RWPE2 (cell line): ENCODE data around the gene PDE4B.

ENCODE experiments used
- ATAC-seq: fragments of 200-7000 bp; cut with Tn5 transposase; 3 replicates; pipeline ENCODE4 v1.9.1; 2021; ENCODE audit warnings: low read depth
- DNase-seq: peaks from one replicate; pipeline ENCODE4 v3.0.0-alpha.2; 2020; ENCODE audit warnings: low spot score
- H3K27ac ChIP-seq: fragments of 450-650 bp; 2 replicates; pipeline ENCODE4 v1.5.1; 2017; ENCODE audit warnings: mild to moderate bottlenecking; ENCODE audit not compliant: poor library complexity, severe bottlenecking
- H3K27me3 ChIP-seq: fragments of 250-450 bp; sonication (Bioruptor Pico); 2 replicates; pipeline ENCODE4 v1.5.1; 2021; ENCODE audit warnings: mild to moderate bottlenecking, moderate library complexity; ENCODE audit not compliant: insufficient read depth, poor library complexity, severe bottlenecking
- H3K36me3 ChIP-seq: fragments of 250-450 bp; sonication (Bioruptor Pico); 2 replicates; pipeline ENCODE4 v1.5.1; 2020; ENCODE audit warnings: low read depth, mild to moderate bottlenecking, moderate library complexity
- H3K4me1 ChIP-seq: fragments of 250-450 bp; sonication (Bioruptor Pico); 2 replicates; pipeline ENCODE4 v1.5.1; 2021; ENCODE audit warnings: mild to moderate bottlenecking, moderate library complexity; ENCODE audit not compliant: insufficient read depth, poor library complexity, severe bottlenecking
- H3K4me3 ChIP-seq: fragments of 250-450 bp; sonication (Bioruptor Pico); 2 replicates; pipeline ENCODE4 v1.5.1; 2021; ENCODE audit warnings: mild to moderate bottlenecking, moderate library complexity; ENCODE audit not compliant: severe bottlenecking
- H3K9me3 ChIP-seq: fragments of 250-450 bp; sonication (Bioruptor Pico); 2 replicates; pipeline ENCODE4 v1.5.1; 2021; ENCODE audit warnings: mild to moderate bottlenecking, moderate library complexity; ENCODE audit not compliant: severe bottlenecking
- TF ChIP-seq, protein P1 (sequence below): fragments of 450-650 bp; IDR thresholded peaks from one replicate; pipeline ENCODE4 v1.5.1; 2017; ENCODE audit warnings: mild to moderate bottlenecking, moderate library complexity; ENCODE audit not compliant: poor library complexity, severe bottlenecking

PDE4B gene

DNA sequence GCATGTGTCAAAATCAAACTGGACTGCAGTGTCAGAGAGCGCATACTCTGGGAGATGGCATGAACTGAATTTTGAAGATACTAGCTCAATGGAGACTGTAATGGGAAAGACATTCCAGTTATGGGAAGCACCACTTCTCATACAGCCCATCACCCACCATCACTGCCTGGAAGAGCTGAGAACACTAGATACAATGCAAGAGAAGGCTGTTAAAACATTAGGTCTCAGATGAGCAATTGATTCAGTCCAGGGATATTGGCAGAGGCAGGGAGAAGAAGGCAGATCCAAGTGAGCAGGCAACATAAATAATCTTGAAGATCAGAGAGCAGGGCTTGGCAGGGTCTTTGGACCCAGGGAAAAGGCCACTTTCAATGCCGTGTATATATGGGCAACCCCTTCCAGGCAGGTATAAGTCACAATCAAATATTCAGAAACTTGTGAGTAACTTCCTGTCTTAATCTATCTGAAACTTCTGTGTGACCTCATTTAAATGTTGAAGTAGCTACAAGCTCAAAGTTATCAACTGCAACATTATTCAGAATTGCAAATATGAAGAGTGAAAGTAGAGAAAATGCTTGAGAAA lies 450.9 kb downstream of the PDE4B start:
- H3K36me3 ChIP-seq, result no peaks in the 10 kb centered on the region
- DNase-seq, result no peak
- no peak overlapping the region for H3K27ac ChIP-seq
- no peaks in the 10 kb centered on the region for H3K27me3 ChIP-seq
- TF ChIP-seq, protein P1, sequence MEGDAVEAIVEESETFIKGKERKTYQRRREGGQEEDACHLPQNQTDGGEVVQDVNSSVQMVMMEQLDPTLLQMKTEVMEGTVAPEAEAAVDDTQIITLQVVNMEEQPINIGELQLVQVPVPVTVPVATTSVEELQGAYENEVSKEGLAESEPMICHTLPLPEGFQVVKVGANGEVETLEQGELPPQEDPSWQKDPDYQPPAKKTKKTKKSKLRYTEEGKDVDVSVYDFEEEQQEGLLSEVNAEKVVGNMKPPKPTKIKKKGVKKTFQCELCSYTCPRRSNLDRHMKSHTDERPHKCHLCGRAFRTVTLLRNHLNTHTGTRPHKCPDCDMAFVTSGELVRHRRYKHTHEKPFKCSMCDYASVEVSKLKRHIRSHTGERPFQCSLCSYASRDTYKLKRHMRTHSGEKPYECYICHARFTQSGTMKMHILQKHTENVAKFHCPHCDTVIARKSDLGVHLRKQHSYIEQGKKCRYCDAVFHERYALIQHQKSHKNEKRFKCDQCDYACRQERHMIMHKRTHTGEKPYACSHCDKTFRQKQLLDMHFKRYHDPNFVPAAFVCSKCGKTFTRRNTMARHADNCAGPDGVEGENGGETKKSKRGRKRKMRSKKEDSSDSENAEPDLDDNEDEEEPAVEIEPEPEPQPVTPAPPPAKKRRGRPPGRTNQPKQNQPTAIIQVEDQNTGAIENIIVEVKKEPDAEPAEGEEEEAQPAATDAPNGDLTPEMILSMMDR, result no peak
- no peak for ATAC-seq
- no peaks in the 10 kb centered on the region for H3K9me3 ChIP-seq
- peaks cover 6% of the 10 kb centered on the region for H3K4me1 ChIP-seq
- no peak overlapping the region for H3K4me3 ChIP-seq

DNA sequence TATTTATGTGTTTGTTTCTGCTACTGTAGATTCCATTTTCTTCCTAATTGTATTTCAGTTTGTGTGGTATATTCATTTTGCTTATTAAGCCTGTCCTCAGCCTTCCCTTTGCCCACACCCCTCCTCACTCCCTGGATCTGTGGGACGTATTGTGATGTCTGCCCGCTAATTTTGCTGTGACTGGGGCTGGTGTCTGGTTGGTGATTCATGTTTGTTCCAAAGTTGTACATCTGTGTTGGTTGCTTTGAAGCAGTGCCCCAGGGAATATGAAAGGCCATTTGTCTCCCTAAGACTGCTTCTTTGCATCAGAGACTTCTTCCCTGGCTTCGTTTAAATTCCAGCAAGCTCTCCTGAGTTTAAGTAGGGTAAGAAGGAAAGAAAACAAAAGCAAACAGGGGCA lies 451.7 kb downstream of the PDE4B start:
- Histone ChIP-seq H3K4me3 (no peak overlapping the region), H3K36me3 (no peaks in the 10 kb centered on the region), H3K4me1 (peaks cover 6% of the 10 kb centered on the region), H3K27me3 (no peaks in the 10 kb centered on the region), H3K9me3 (no peaks in the 10 kb centered on the region), H3K27ac (no peak overlapping the region)
- TF ChIP-seq, protein P1, result no peak
- ATAC-seq (no peak), DNase-seq (no peak)

DNA sequence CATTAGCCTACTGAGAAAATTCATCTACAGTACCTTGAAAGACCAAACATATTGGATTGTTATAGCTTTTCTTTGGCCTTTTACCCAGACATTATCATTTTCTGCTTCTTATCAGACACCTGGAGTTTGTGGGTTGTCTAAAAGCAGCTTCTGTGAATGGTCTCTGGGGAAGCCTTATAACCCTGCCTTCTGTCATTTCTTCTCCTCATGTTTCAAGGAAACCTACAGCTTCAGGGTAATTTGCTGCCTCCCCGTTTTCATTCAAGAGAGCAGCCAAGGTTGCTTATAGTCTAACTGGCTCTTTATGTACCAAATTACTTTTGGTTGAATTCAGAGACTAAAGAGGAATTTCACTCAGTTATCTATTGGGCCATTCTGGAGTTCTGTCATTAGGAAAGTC lies 453.0 kb downstream of the PDE4B start:
- no peak for DNase-seq
- Histone ChIP-seq H3K4me3 (no peak overlapping the region), H3K4me1 (peaks cover 6% of the 10 kb centered on the region), H3K27ac (no peak overlapping the region), H3K27me3 (no peaks in the 10 kb centered on the region), H3K36me3 (no peaks in the 10 kb centered on the region), H3K9me3 (no peaks in the 10 kb centered on the region)
- no peak for ATAC-seq
- TF ChIP-seq, protein P1, result no peak

DNA sequence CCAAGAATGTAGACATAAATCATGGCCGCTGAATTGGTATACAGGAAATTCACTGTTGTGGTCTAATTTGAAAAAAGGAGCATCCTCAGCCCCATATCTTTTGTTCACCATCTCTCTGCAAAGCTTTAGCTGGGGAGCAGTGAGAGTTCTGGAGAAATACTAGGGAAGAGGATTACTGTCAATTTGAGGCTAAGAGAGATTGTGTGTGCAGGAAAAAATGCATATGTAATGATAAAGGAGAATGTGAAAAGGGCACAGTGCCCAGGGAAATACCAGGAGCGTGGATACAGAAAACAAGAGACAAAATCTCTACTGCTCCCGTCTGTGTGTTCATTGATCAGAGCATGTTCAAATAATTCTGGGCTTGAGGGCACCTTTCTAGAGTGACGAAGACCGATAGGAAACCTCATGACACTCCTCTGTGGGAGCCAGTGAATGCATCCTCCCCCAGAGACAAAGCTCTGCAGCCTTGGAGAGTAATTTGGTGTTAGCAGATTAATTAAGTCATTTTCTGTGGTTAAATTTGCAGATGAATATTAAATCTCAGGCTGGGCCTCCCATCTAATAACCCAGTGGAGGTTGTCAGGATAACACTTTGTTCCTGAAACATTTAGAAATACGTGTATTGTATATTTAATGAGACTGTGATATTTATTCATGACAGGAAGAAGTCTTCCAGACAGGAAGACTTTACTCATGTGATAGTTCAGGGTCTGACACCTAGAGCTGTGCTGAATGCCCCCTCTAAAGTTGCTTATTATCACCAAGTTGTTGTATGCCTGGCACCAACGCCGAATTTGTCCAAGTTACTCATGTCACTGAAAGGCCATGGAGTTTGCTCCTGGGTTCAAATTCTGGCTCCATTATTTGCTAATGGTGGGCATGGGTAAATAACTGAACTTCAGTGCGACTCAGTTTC lies 453.9 kb downstream of the PDE4B start:
- DNase-seq (no peak), ATAC-seq (no peak)
- no peak overlapping the region for H3K27ac ChIP-seq
- no peak overlapping the region for H3K4me3 ChIP-seq
- H3K27me3 ChIP-seq, result no peaks in the 10 kb centered on the region
- TF ChIP-seq, protein P1, result no peak
- H3K36me3 ChIP-seq, result no peaks in the 10 kb centered on the region
- H3K4me1 ChIP-seq, result peaks cover 6% of the 10 kb centered on the region
- no peaks in the 10 kb centered on the region for H3K9me3 ChIP-seq
